NT2/D1 (cell line): ENCODE measurements around the gene FES.

ENCODE experiments used
- DNase-seq: peaks from one replicate; pipeline ENCODE4 v3.0.0-alpha.2; 2011; ENCODE audit warnings: low read depth, low spot score
- H3K27me3 ChIP-seq: 2 replicates; pipeline ENCODE4 v1.6.0; 2011; ENCODE audit warnings: mild to moderate bottlenecking; ENCODE audit not compliant: insufficient read length, insufficient read depth
- H3K36me3 ChIP-seq: 2 replicates; pipeline ENCODE4 v1.6.1; 2011; ENCODE audit warnings: mild to moderate bottlenecking, low read length, mixed read lengths; ENCODE audit not compliant: insufficient read depth, insufficient read length
- H3K4me1 ChIP-seq: 2 replicates; pipeline ENCODE4 v1.5.1; 2011; ENCODE audit not compliant: insufficient read depth, insufficient read length
- H3K4me3 ChIP-seq: 2 replicates; pipeline ENCODE4 v1.5.1; 2011; ENCODE audit warnings: low read depth; ENCODE audit not compliant: insufficient read length
- H3K9ac ChIP-seq: 2 replicates; pipeline ENCODE4 v1.6.0; 2011; ENCODE audit warnings: low read depth; ENCODE audit not compliant: insufficient read length
- H3K9me3 ChIP-seq: 2 replicates; pipeline ENCODE4 v1.5.1; 2011; ENCODE audit warnings: mild to moderate bottlenecking, low read length; ENCODE audit not compliant: insufficient read depth
- SUZ12 ChIP-seq: IDR thresholded peaks from 2 replicates; pipeline ENCODE4 v1.6.1; 2011; ENCODE audit not compliant: insufficient read length, insufficient read depth; ENCODE audit errors: extremely low read depth
- YY1 ChIP-seq: IDR thresholded peaks from 2 replicates; pipeline ENCODE4 v1.6.1; 2011; ENCODE audit not compliant: insufficient read length, insufficient read depth
- ZNF274 ChIP-seq: IDR thresholded peaks from 2 replicates; pipeline ENCODE4 v1.6.1; 2011; ENCODE audit warnings: mild to moderate bottlenecking, low read depth, low read length

The FES gene

GRCh38 chr15:90851940-90852339 is 32.4 kb upstream of the FES start:
- peaks cover 2% of the 10 kb centered on the region for H3K4me1 ChIP-seq
- DNase-seq = no peak

GRCh38 chr15:90855139-90855538 is 29.2 kb upstream of the FES start:
- no peaks in the 10 kb centered on the region for H3K9me3 ChIP-seq
- no peak for DNase-seq
- H3K4me1 ChIP-seq = peaks cover 4% of the 10 kb centered on the region
- H3K27me3 ChIP-seq = no peaks in the 10 kb centered on the region
- H3K4me3 ChIP-seq = no peak overlapping the region
- TF ChIP-seq ZNF274 (no peak), SUZ12 (no peak), YY1 (no peak)
- no peaks in the 10 kb centered on the region for H3K36me3 ChIP-seq
- no peak overlapping the region for H3K9ac ChIP-seq

More at GRCh38 chr15:90851940-90852339, 32.4 kb upstream of the FES start:
- TF ChIP-seq SUZ12 = no peak
- TF ChIP-seq YY1 = no peak
- no peak for TF ChIP-seq ZNF274
- Histone ChIP-seq H3K36me3 (no peaks in the 10 kb centered on the region), H3K9ac (no peak overlapping the region), H3K27me3 (no peaks in the 10 kb centered on the region), H3K9me3 (no peaks in the 10 kb centered on the region), H3K4me3 (no peak overlapping the region)

GRCh38 chr15:90857337-90857736 is 27.0 kb upstream of the FES start:
- no peak for TF ChIP-seq ZNF274
- no peak for TF ChIP-seq SUZ12
- no peak for TF ChIP-seq YY1
- H3K4me1 ChIP-seq = peaks cover 9% of the 10 kb centered on the region
- no peak overlapping the region for H3K9ac ChIP-seq
- no peaks in the 10 kb centered on the region for H3K36me3 ChIP-seq
- no peak overlapping the region for H3K4me3 ChIP-seq
- H3K27me3 ChIP-seq = no peaks in the 10 kb centered on the region
- no peak for DNase-seq
- no peaks in the 10 kb centered on the region for H3K9me3 ChIP-seq

- no peak for DNase-seq
- Histone ChIP-seq H3K9me3 (no peaks in the 10 kb centered on the region), H3K9ac (no peak overlapping the region), H3K27me3 (no peaks in the 10 kb centered on the region), H3K36me3 (no peaks in the 10 kb centered on the region), H3K4me1 (peaks cover 7% of the 10 kb centered on the region), H3K4me3 (no peak overlapping the region)
- TF ChIP-seq YY1 (no peak), SUZ12 (no peak), ZNF274 (no peak)
Observed at GRCh38 chr15:90857883-90858443, 26.3 kb upstream of the FES start.

- H3K9me3 ChIP-seq = no peaks in the 10 kb centered on the region
- no peaks in the 10 kb centered on the region for H3K36me3 ChIP-seq
- no peaks in the 10 kb centered on the region for H3K27me3 ChIP-seq
- DNase-seq = no peak
- TF ChIP-seq ZNF274 (no peak), SUZ12 (no peak), YY1 (no peak)
- H3K9ac ChIP-seq = no peak overlapping the region
- peaks cover 7% of the 10 kb centered on the region for H3K4me1 ChIP-seq
- no peak overlapping the region for H3K4me3 ChIP-seq
Observed at GRCh38 chr15:90859234-90860131, 24.8 kb upstream of the FES start.

- Histone ChIP-seq H3K4me1 (peaks cover 7% of the 10 kb centered on the region), H3K9ac (no peak overlapping the region), H3K27me3 (no peaks in the 10 kb centered on the region), H3K36me3 (no peaks in the 10 kb centered on the region), H3K9me3 (no peaks in the 10 kb centered on the region), H3K4me3 (no peak overlapping the region)
- DNase-seq = no peak
- TF ChIP-seq SUZ12 (no peak), YY1 (no peak), ZNF274 (no peak)
Observed at GRCh38 chr15:90860450-90860849, 23.9 kb upstream of the FES start.

- no peak for DNase-seq
- no peak for TF ChIP-seq YY1
- Histone ChIP-seq H3K36me3 (no peaks in the 10 kb centered on the region), H3K4me1 (peaks cover 9% of the 10 kb centered on the region), H3K9me3 (no peaks in the 10 kb centered on the region), H3K9ac (no peak overlapping the region), H3K4me3 (no peak overlapping the region), H3K27me3 (no peaks in the 10 kb centered on the region)
Observed at GRCh38 chr15:90860942-90861675, 23.2 kb upstream of the FES start.
